Activated CD4-positive, alpha-beta T cell treated with anti-CD3 and anti-CD28 coated beads, Interleukin-2, Interleukin-6, amounts not matched to agents 100 ng/mL and 50 ng/mL, durations not matched to agents 16 hours and 8 hours (primary cell): ENCODE results near the gene LIMS2.

Source experiments
- DNase-seq: peaks from one replicate; pipeline ENCODE4 v3.0.0-alpha.2; 2020

The LIMS2 gene

DNA sequence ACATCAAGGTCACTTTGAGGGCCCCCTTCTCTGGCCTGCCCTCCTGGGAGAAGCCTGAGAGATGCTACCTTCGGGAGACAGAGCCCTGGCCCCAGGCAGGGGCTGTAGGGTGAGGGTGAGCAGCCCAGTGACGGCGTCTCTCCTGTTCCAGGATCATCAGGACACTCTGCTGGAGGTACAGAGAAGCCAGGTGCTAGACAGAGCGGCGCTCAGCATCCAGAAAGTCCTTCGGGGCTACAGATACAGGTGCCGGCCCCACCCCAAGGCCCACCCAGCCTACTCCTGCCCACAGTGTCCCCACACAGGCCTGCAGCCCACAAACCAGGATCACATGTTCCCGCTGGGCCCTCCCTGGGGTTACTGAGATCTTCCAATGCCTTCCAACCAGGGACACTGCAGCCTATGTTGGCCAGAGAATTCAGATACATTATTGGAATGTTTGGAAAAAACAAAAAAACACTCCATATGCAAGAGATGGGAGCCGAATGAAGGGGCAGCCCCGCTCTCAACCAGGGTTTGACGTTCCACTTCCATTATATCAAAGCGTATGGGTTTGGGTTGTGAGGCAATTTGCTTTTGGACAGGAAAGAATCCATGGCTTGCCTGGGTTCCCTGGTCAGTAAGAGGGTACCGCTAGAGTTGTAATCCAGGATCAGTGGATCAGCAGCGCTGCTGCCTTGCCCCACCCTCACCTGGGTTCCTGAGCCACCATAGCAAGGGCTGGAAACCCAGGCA, 78.9 kb downstream of the LIMS2 start:
- no peak for DNase-seq

- DNase-seq, result no peak
Measured at GRCh38 chr2:127594116-127594591, 81.2 kb downstream of the LIMS2 start.

GRCh38 chr2:127593228-127594115, 81.9 kb downstream of the LIMS2 start:
- no peak for DNase-seq

DNA sequence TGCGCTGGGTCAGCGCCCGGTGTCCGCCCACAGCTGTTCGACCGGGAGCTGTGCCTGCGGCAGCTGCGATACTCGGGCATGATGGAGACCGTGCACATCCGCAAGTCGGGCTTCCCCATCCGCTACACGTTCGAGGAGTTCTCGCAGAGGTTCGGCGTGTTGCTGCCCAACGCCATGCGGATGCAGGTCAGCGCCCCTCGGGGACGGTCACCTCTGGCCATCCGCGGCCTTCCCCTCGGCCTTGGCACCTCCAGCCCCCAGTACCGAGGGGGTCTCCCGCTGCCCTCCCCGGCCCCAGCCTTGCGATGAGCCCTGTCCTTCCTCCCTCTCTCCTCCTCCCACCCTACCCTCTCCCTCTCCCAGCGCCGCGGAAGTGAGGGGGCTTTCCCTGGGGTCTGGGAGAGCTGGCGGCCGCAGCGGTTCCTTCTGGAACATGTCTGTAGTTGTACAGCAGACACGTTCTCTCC, 82.5 kb downstream of the LIMS2 start:
- DNase-seq, result no peak

- DNase-seq, result peak; percentile 66
Measured at GRCh38 chr2:127591221-127591923, 84.0 kb downstream of the LIMS2 start.

DNA sequence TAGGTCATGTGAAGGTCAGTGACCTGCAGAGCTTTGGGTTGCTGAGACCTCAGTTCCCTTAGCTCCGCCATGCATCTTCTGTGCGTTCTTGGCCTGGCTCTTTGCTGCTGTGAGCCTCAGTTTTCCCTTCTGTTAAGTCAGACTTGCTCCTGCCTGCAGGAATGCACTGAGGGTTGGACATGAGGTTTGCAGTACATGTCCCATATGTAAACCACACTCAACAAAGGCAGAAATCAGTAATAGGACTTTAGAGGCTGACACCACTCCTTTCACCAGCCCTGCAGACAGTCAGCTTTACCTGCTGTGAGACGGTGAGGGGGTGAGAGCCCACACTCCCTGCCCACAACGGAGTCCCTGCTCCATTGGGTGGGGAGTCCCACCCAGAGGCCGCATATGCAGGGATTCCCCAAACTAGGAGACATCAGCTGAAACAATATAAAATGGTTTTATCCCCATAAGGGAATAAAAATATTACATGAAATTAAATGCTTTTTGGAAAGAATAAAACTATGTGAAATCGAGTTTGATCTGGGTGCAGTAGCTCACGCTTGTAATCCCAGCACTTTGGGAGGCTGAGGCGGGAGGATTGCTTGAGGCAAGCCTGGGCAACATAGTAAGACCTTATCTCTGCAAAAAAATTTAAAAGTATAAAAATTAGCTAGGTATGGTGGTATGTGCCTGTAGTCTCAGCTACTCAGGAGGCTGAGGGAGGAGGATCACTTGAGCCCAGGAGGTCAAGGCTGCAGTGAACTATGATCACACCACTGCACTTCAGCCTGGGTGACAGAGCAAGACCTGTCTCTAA, 84.7 kb downstream of the LIMS2 start:
- no peak for DNase-seq

GRCh38 chr2:127589841-127590240, 85.5 kb downstream of the LIMS2 start:
- DNase-seq, result no peak

- DNase-seq, result no peak
Measured at GRCh38 chr2:127589358-127589757, 86.0 kb downstream of the LIMS2 start.
